Lung (tissue), 12 donors: ENCODE measurements around the gene FUT8. TPM values are rescaled to one million over a fixed set of nuclear protein-coding genes. Genes with fewer than 3 reads are reported as not detected.

Source experiments
- ATAC-seq: fragments of 200-7000 bp; cut with Tn5 transposase; one replicate; pipeline ENCODE4 v1.9.1; 2020; ENCODE audit warnings: moderate number of reproducible peaks; ENCODE audit not compliant: insufficient read depth, low FRiP score
- DNase-seq, 3 donors: peaks; one replicate each; pipeline ENCODE4 v3.0.0-alpha.2; 2013 to 2017
- H3K27ac ChIP-seq, 2 donors: one replicate each; pipeline ENCODE4 v1.5.1; 2013; ENCODE audit warnings: mild to moderate bottlenecking in 2 of 2, moderate library complexity in 2 of 2, control low read depth in 1 of 2, inconsistent platforms in 1 of 2, low read depth in 1 of 2, low read length in 1 of 2
- H3K27me3 ChIP-seq, 3 donors: one replicate each; pipeline ENCODE4 v1.5.1; 2013; ENCODE audit warnings: low read length in 2 of 3; ENCODE audit not compliant: control insufficient read depth in 3 of 3, insufficient read depth in 3 of 3
- H3K36me3 ChIP-seq, 4 donors: one replicate each; pipeline ENCODE4 v1.5.1; 2013; ENCODE audit warnings: low read length in 4 of 4, mild to moderate bottlenecking in 1 of 4, moderate library complexity in 1 of 4; ENCODE audit not compliant: control insufficient read depth in 4 of 4, insufficient read depth in 4 of 4
- H3K4me1 ChIP-seq, 5 donors: one replicate each; pipeline ENCODE4 v1.5.1; 2013; ENCODE audit warnings: low read length in 5 of 5, mild to moderate bottlenecking in 2 of 5, moderate library complexity in 1 of 5; ENCODE audit not compliant: control insufficient read depth in 5 of 5, insufficient read depth in 5 of 5
- H3K4me3 ChIP-seq: one replicate; pipeline ENCODE4 v1.5.1; 2013; ENCODE audit warnings: mild to moderate bottlenecking, control low read depth, moderate library complexity
- H3K9ac ChIP-seq, 2 donors: one replicate each; pipeline ENCODE4 v1.5.1; 2013; ENCODE audit warnings: low read length in 2 of 2, control low read depth in 1 of 2; ENCODE audit not compliant: insufficient read depth in 1 of 2
- H3K9me3 ChIP-seq, 4 donors: one replicate each; pipeline ENCODE4 v1.5.1; 2013; ENCODE audit warnings: low read length in 3 of 4, mild to moderate bottlenecking in 1 of 4, moderate library complexity in 1 of 4; ENCODE audit not compliant: control insufficient read depth in 4 of 4, insufficient read depth in 3 of 4
- CTCF ChIP-seq: IDR thresholded peaks from 2 replicates; pipeline ENCODE4 v1.5.1; 2012; ENCODE audit warnings: mild to moderate bottlenecking; ENCODE audit errors: control extremely low read depth, extremely low read depth
- WGBS, 2 donors: extraction: QIAGEN DNeasy Blood & Tissue Kit; methylation state at CpG; one replicate each; pipeline ENCODE4 v1.1.7; 2013; 5-methylcytosine and 5-hydroxymethylcytosine counted together
- polyA plus RNA-seq, 2 donors: library from polyadenylated mRNA; stranded (reverse); fragments of 200-250 nt; gene quantifications; one replicate each; pipeline ENCODE4 v1.2.1, GENCODE V29; 2013
- total RNA-seq, 2 donors: library from RNA; depleted of rRNA in 1 of 2; stranded (reverse); fragments of >200 nt in 1 of 2; gene quantifications; one replicate each; pipeline ENCODE4 v1.2.1, GENCODE V29; 2014 to 2021
- donor health status: control.
- donor health status: control.
- donor health status: Bipolar disorder and iron deficiency.
- donor health status: healthy.
- donor health status: DM: yes; HTN: yes; CAD: no.

Gene FUT8
- total and polyA plus RNA-seq, 4 donors = 9.9 to 98.5 (median 25.8) TPM

GRCh38 chr14:65412856-65413738 lies 567 bp downstream of the FUT8 start:
- DNase-seq = peak in 1 of 3 donors; percentile 34
- H3K9me3 ChIP-seq = no peaks in the 10 kb centered on the region
- ATAC-seq = peak; percentile 53
- H3K27me3 ChIP-seq = no peaks in the 10 kb centered on the region
- peak overlapping the region in 1 of 2 donors; percentile 68 for H3K9ac ChIP-seq
- WGBS, 2 donors = 0 to 1% methylated on average over 63 to 87 of the region's 87 CpGs
- no peak for TF ChIP-seq CTCF
- H3K27ac ChIP-seq = peak overlapping the region; percentile 85 to 98
- peaks cover 0 to 22% (median 5%) of the 10 kb centered on the region in 5 donors for H3K4me1 ChIP-seq
- peak overlapping the region; percentile 78 for H3K4me3 ChIP-seq
- H3K36me3 ChIP-seq = no peaks in the 10 kb centered on the region

GRCh38 chr14:65413739-65414045 lies 1.2 kb downstream of the FUT8 start:
- Histone ChIP-seq H3K36me3 (no peaks in the 10 kb centered on the region), H3K4me3 (peak overlapping the region; percentile 78), H3K27ac (peak overlapping the region in 1 of 2 donors; percentile 98), H3K9ac (peak overlapping the region in 1 of 2 donors; percentile 32), H3K9me3 (no peaks in the 10 kb centered on the region), H3K27me3 (no peaks in the 10 kb centered on the region), H3K4me1 (peaks cover 0 to 23% (median 5%) of the 10 kb centered on the region in 5 donors)
- no peak for TF ChIP-seq CTCF
- DNase-seq = peak in 1 of 3 donors; percentile 23
- WGBS, 2 donors = 13% methylated on average over 6 of the region's 6 CpGs
- ATAC-seq = no peak

GRCh38 chr14:65414961-65415589 lies 2.5 kb downstream of the FUT8 start:
- ATAC-seq = no peak
- 76 to 84% methylated on average over 3 of the region's 3 CpGs for WGBS, 2 donors
- Histone ChIP-seq H3K27me3 (no peaks in the 10 kb centered on the region), H3K9me3 (no peaks in the 10 kb centered on the region), H3K27ac (no peak overlapping the region), H3K4me1 (peaks cover 0 to 23% (median 5%) of the 10 kb centered on the region in 5 donors), H3K9ac (no peak overlapping the region), H3K4me3 (no peak overlapping the region), H3K36me3 (no peaks in the 10 kb centered on the region)
- TF ChIP-seq CTCF = peak; percentile 22
- DNase-seq = peak in 2 of 3 donors; percentile 59 to 69
